ENCODE results near the gene HEATR5B. TPM values are rescaled to one million over a fixed set of nuclear protein-coding genes. Genes with fewer than 3 reads are reported as not detected.

HEATR5B gene
- total and polyA plus RNA-seq, 2 of the 8 experiments (the other 6 are each of a cell fraction or from before 2014, with no cell fraction given): 7.0 to 12.6 TPM

GRCh38 chr2:37091873-37092272, 7.7 kb upstream of the HEATR5B start:
- Histone ChIP-seq H3K79me1 (ENCODE audit: low read depth, low read length) (no peaks in the 10 kb centered on the region), H2BK20ac (ENCODE audit: low read length) (no peak overlapping the region), H4K91ac (replicated peaks; ENCODE audit: insufficient read length, low read length) (no peak overlapping the region), H3K79me2 (ENCODE audit: control insufficient read depth in 1 of 2, insufficient read depth in 2 of 2, low read length in 2 of 2) (no peaks in the 10 kb centered on the region), H3K23ac (ENCODE audit: insufficient read length) (no peak overlapping the region), H3K4me3 (ENCODE audit: extremely low read depth in 1 of 4, insufficient read depth in 2 of 4, low read depth in 3 of 4, low read length in 4 of 4) (no peak overlapping the region), H4K20me1 (replicated peaks in 1 of 2; ENCODE audit: control insufficient read depth in 1 of 2, insufficient read depth in 2 of 2, low read length in 2 of 2) (peaks cover 0 to 1% of the 10 kb centered on the region in 2 experiments), H2BK5ac (ENCODE audit: low read depth, low read length) (no peak overlapping the region), H3K14ac (ENCODE audit: insufficient read length) (no peak overlapping the region), H3K23me2 (ENCODE audit: low read depth, low read length) (no peaks in the 10 kb centered on the region), H3K4me1 (replicated peaks in 1 of 4; ENCODE audit: control insufficient read depth in 3 of 4, insufficient read depth in 4 of 4, low read length in 3 of 4) (no peaks in the 10 kb centered on the region), H3K36me3 (ENCODE audit: control insufficient read depth in 2 of 4, insufficient read depth in 4 of 4, low read length in 3 of 4) (peaks cover 0 to 3% (median under 1%) of the 10 kb centered on the region in 4 experiments; a peak in 2 of 8 replicates), H2AK5ac (ENCODE audit: low read depth, low read length) (no peak overlapping the region), H3K9ac (replicated peaks in 1 of 4; ENCODE audit: extremely low read depth in 1 of 4, low read depth in 3 of 4, low read length in 3 of 4) (no peak overlapping the region), H4K8ac (ENCODE audit: extremely low read depth, insufficient read depth, low read length) (no peak overlapping the region), H2BK15ac (ENCODE audit: low read length) (no peak overlapping the region), H3K18ac (ENCODE audit: extremely low read depth, low read length) (no peak overlapping the region), H3K56ac (replicated peaks; ENCODE audit: insufficient read length, low read depth, low read length) (no peak overlapping the region), H3K4ac (replicated peaks; ENCODE audit: insufficient read length, low read depth, low read length) (no peak overlapping the region), H2BK120ac (replicated peaks; ENCODE audit: low read depth, low read length) (no peak overlapping the region), H3K27ac (ENCODE audit: low read depth, low read length) (no peak overlapping the region), H3K27me3 (replicated peaks in 1 of 4; ENCODE audit: control insufficient read depth in 3 of 4, extremely low read depth in 1 of 4, insufficient read depth in 3 of 4, low read length in 3 of 4) (no peaks in the 10 kb centered on the region), H2BK12ac (ENCODE audit: low read depth, low read length) (no peak overlapping the region), H3K4me2 (ENCODE audit: insufficient read depth in 1 of 2, low read depth in 2 of 2, low read length in 2 of 2) (no peak overlapping the region), H4K5ac (ENCODE audit: insufficient read length, low read depth, low read length) (no peak overlapping the region), H2AFZ (ENCODE audit: low read length) (no peak overlapping the region), H3K9me3 (ENCODE audit: insufficient read depth in 2 of 2, low read depth in 1 of 2, low read length in 1 of 2) (no peaks in the 10 kb centered on the region)
- 85% methylated on average over 5 of the region's 5 CpGs; no CpG with 5 or more reads in 1 of the 2 experiments for WGBS, 2 experiments (ENCODE audit: extremely low coverage in 1 of 2, insufficient coverage in 1 of 2, insufficient read length in 1 of 2, insufficient replicate concordance in 2 of 2, low coverage in 1 of 2, low lambda C conversion rate in 2 of 2, missing lambda C conversion rate in 1 of 2)
- no peak for DNase-seq (ENCODE audit: low read depth in 1 of 2, low spot score in 2 of 2)
- FAIRE-seq: no peak
- no peak for TF ChIP-seq SIRT6 (IDR thresholded peaks at IDR 0.05; ENCODE audit: low read length)
- TF ChIP-seq CTBP2 (IDR thresholded peaks at IDR 0.05; ENCODE audit: borderline replicate concordance, insufficient read depth, insufficient read length, low read length): no peak
- TF ChIP-seq, protein P1, sequence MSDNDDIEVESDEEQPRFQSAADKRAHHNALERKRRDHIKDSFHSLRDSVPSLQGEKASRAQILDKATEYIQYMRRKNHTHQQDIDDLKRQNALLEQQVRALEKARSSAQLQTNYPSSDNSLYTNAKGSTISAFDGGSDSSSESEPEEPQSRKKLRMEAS (IDR thresholded peaks at IDR 0.05): no peak
- TF ChIP-seq PHF8 (conservative IDR thresholded peaks at IDR 0.05; ENCODE audit: low read depth, low read length): no peak
- no peak for TF ChIP-seq SRF (IDR thresholded peaks at IDR 0.05; ENCODE audit: low read depth, low read length)
- TF ChIP-seq SIX5 (IDR thresholded peaks at IDR 0.05; ENCODE audit: low read depth, low read length): no peak
- CTCF ChIA-PET (ENCODE audit: partially characterized antibody): interaction anchor here (0.8 to 1.4 kb wide), 2 partner anchors 49 to 77 kb away, joined by 4 to 5 read pairs; no protein-coding TSS in a partner anchor
- POLR2A ChIA-PET (ENCODE audit: partially characterized antibody): no interaction called here

Data from H1 (cell line).